Right lobe of liver (tissue), 6 donors: ENCODE results near the gene PRR36. TPM values are rescaled to one million over a fixed set of nuclear protein-coding genes. Genes with fewer than 3 reads are reported as not detected.

ENCODE experiments used
- ATAC-seq, 4 donors: fragments of 200-7000 bp; cut with Tn5 transposase; one replicate each; pipeline ENCODE4 v1.9.1; 2020; ENCODE audit warnings: mild to moderate bottlenecking in 4 of 4, moderate library complexity in 4 of 4
- DNase-seq, 3 donors: peaks; one replicate each; pipeline ENCODE4 v3.0.0-alpha.2; 2020
- H3K27ac ChIP-seq, 3 donors: fragments of 200-600 bp; one replicate each; pipeline ENCODE4 v1.8.0; 2022
- H3K27me3 ChIP-seq, 2 donors: fragments of 200-600 bp; one replicate each; pipeline ENCODE4 v1.8.0; 2022
- H3K36me3 ChIP-seq, 4 donors: fragments of 200-600 bp; sonication (generic) in 1 of 4; one replicate each; pipeline versions ENCODE4 v1.5.1 to v1.8.0; 2017 to 2022; ENCODE audit warnings: control low read depth in 1 of 4
- H3K4me1 ChIP-seq, 4 donors: fragments of 200-600 bp; sonication (generic) in 1 of 4; one replicate each; pipeline versions ENCODE4 v1.5.1 to v1.8.0; 2017 to 2022; ENCODE audit warnings: control low read depth in 1 of 4
- H3K4me3 ChIP-seq, 3 donors: fragments of 200-600 bp; one replicate each; pipeline ENCODE4 v1.8.0; 2022
- H3K9me3 ChIP-seq, 4 donors: fragments of 200-600 bp; sonication (generic) in 1 of 4; one replicate each; pipeline versions ENCODE4 v1.5.1 to v1.8.0; 2017 to 2022; ENCODE audit warnings: control low read depth in 1 of 4
- CTCF ChIP-seq, 4 donors: fragments of 200-600 bp in 3 of 4; fragments of 450-650 bp in 1 of 4; IDR thresholded peaks; one replicate each; pipeline versions ENCODE4 v1.5.1 to v1.8.0; 2016 to 2022; ENCODE audit warnings: antibody characterized with exemption in 4 of 4, mild to moderate bottlenecking in 2 of 4
- POLR2A ChIP-seq: fragments of 450-650 bp; IDR thresholded peaks from one replicate; pipeline ENCODE4 v1.6.1; 2017; ENCODE audit warnings: antibody characterized with exemption, mild to moderate bottlenecking
- WGBS: methylation state at CpG from one replicate; pipeline ENCODE4 v1.1.6; 2018; ENCODE audit warnings: low coverage, low lambda C conversion rate; ENCODE audit not compliant: insufficient coverage; ENCODE audit errors: missing lambda C conversion rate; 5-methylcytosine and 5-hydroxymethylcytosine counted together
- intact Hi-C, 2 donors: fragments of 100-400 bp; cut with DNase I; formaldehyde crosslinking; loops; one replicate each; pipeline versions ENCODE4 v1.11.2 to v1.14.1; 2022
- total RNA-seq, 6 experiments: library from RNA; depleted of rRNA in 2 of 6; stranded (reverse); fragments of >200 nt in 2 of 6; fragmentation: NEBNext Ultra II Directional in 3 of 6; extraction: Animal tissue kit (Norgen Biotek cat#: 25700) in 3 of 6; gene quantifications; one replicate each; pipeline versions ENCODE4 v1.1.0 to v1.2.4, GENCODE V29; 2016 to 2023
- donor health status: DM: no; HTN: yes; CAD: no.
- donor health status: DM: no; HTN: no; CAD: no.
- donor health status: DM: no; HTN: no; CAD: no.
- donor health status: DM: no; HTN: yes; CAD: no.
- donor health status: DM: no; HTN: yes; CAD: no.

PRR36 gene
- total RNA-seq, 6 experiments from 2014 or later = 0.07 to 0.37 (median 0.12) TPM; not detected in 2

GRCh38 chr19:7883105-7883504 lies 8.9 kb upstream of the PRR36 start:
- no peaks in the 10 kb centered on the region for H3K4me1 ChIP-seq
- intact Hi-C loops = no loop called here
- 100% methylated on average over 2 of the region's 4 CpGs for WGBS
- H3K4me3 ChIP-seq = no peak overlapping the region
- DNase-seq = no peak
- ATAC-seq = no peak
- H3K9me3 ChIP-seq = no peaks in the 10 kb centered on the region
- H3K27ac ChIP-seq = no peak overlapping the region
- no peaks in the 10 kb centered on the region for H3K36me3 ChIP-seq
- no peaks in the 10 kb centered on the region for H3K27me3 ChIP-seq
- TF ChIP-seq POLR2A = no peak
- TF ChIP-seq CTCF (IDR thresholded peaks at IDR 0.05) = no peak

GRCh38 chr19:7881910-7882309 lies 7.7 kb upstream of the PRR36 start:
- H3K36me3 ChIP-seq = no peaks in the 10 kb centered on the region
- intact Hi-C loops = no loop called here
- TF ChIP-seq CTCF (IDR thresholded peaks at IDR 0.05) = no peak
- TF ChIP-seq POLR2A = no peak
- ATAC-seq = no peak
- no peaks in the 10 kb centered on the region for H3K9me3 ChIP-seq
- H3K27me3 ChIP-seq = no peaks in the 10 kb centered on the region
- H3K4me1 ChIP-seq = no peaks in the 10 kb centered on the region
- WGBS = 86% methylated on average over 3 of the region's 3 CpGs
- DNase-seq = no peak
- H3K27ac ChIP-seq = no peak overlapping the region
- no peak overlapping the region for H3K4me3 ChIP-seq

- no peaks in the 10 kb centered on the region for H3K4me1 ChIP-seq
- no peak for DNase-seq
- no peak for ATAC-seq
- H3K9me3 ChIP-seq = no peaks in the 10 kb centered on the region
- H3K4me3 ChIP-seq = no peak overlapping the region
- no peaks in the 10 kb centered on the region for H3K36me3 ChIP-seq
- H3K27ac ChIP-seq = no peak overlapping the region
- H3K27me3 ChIP-seq = peaks cover 0 to under 1% of the 10 kb centered on the region in 2 donors
- TF ChIP-seq POLR2A (no peak), CTCF (IDR thresholded peaks at IDR 0.05) (no peak)
- intact Hi-C loops = no loop called here
- WGBS = 81% methylated on average over 13 of the region's 19 CpGs
These were observed 5.6 kb upstream of the PRR36 start for GRCh38 chr19:7879836-7880235.

GRCh38 chr19:7879111-7879807 lies 5.1 kb upstream of the PRR36 start:
- ATAC-seq (peak in 1 of 4 donors; percentile 23), DNase-seq (no peak)
- intact Hi-C loops = no loop called here
- WGBS = 43% methylated on average over 2 of the region's 18 CpGs
- Histone ChIP-seq H3K27me3 (peaks cover 0 to 4% of the 10 kb centered on the region in 2 donors), H3K27ac (no peak overlapping the region), H3K9me3 (no peaks in the 10 kb centered on the region), H3K36me3 (no peaks in the 10 kb centered on the region), H3K4me3 (no peak overlapping the region), H3K4me1 (no peaks in the 10 kb centered on the region)
- TF ChIP-seq CTCF (IDR thresholded peaks at IDR 0.05) = no peak
- no peak for TF ChIP-seq POLR2A
